Measurements from ENCODE around the gene CAB39.

CAB39 gene

GRCh38 chr2:230757476-230757875 is 44.8 kb downstream of the CAB39 start:
- DNase-seq (ENCODE audit: low spot score) = no peak

DNA sequence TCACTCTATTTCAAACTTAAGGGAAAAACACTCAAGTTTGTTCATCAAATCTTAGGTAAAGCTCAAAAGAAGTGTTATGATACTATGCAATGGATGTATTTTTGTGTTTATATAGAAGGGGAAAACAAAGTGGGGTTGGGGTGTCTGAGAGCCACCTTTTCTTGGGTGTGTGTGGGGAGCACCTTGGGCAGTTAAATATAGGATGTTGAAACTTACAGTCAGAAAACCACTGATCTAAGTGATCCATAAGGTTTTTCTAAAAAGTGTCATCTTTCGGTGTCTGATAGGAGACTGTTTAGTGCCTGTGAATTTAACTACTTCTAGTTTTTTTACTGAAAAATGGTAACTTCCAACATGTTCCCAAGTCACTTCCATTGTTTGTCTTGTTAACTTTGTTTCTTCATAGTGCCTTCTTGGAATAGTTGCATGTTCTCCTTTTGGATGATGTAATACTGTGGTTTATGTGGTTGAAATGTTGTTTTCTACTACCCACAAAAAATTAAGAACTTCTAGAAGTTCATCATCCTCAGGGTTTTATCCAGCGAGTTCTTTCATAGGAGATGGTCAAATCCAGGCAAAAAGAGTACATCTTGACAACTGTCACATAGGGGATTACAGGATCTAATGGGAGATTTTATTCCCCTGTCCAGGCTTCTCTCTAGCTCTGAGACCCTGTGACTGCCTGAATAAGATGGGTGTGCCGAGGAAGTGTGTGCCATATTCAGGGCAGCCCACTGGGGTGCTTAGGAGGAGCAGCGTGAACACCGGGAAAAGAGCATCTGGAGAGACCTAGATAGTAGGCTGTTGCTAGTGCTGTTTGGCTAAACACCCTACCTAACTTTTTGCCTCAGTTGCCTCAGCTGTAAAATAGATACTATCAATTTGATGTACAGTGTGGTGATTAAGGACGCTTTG is 46.2 kb downstream of the CAB39 start:
- DNase-seq (ENCODE audit: low spot score) = no peak

DNA sequence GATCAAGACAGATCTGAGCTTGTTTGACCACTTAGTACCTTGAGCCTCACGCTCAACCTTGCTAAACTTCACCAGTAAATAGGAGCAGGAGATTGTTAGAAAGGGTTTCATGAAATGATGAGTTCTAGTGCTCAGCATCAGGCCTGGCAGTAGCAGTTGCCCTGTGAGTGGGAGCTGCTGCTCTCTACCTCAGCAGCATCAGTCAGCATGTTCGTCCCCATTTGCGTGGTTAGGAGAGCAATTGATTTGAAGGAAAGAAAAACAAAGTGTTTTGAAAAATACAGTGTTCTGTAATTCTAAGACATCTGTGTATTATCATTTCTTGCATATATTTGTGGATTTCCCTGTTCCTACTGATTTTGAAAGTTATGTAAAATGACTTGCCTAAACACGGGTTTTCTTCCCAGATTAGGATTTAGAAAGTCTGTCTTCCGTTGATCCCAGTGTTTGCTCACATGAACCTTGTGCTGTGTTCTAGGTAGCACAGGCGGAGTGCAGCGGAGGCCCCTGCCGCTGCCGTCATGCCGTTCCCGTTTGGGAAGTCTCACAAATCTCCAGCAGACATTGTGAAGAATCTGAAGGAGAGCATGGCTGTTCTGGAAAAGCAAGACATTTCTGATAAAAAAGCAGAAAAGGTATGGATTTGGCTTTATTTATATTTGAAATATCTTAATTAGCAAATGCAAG is 47.0 kb downstream of the CAB39 start:
- DNase-seq (ENCODE audit: low spot score) = no peak

GRCh38 chr2:230761704-230762103 is 49.1 kb downstream of the CAB39 start:
- DNase-seq (ENCODE audit: low spot score) = no peak

- no peak for DNase-seq (ENCODE audit: low spot score)
Measured at GRCh38 chr2:230762317-230762896, 49.8 kb downstream of the CAB39 start.

DNA sequence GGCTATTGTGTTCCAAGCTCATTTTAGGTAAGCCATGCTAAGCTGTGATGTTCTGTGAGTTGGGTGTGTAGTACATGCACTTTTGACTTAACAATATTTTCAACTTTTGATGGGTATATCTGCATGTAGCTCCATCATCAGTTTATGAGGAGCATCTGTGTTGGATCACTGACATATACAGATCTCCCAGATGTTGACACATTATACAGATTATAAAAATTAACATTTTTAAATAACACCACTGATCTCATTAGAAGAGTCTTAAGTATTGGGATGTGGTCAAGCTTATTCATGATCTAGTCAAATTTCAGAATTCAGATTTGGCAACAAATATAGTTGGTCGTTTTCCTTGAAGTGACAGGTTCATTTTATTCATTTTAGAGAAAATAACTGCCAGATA is 51.7 kb downstream of the CAB39 start:
- DNase-seq (ENCODE audit: low spot score) = no peak

GRCh38 chr2:230765611-230766300 is 53.1 kb downstream of the CAB39 start:
- no peak for DNase-seq (ENCODE audit: low spot score)

DNA sequence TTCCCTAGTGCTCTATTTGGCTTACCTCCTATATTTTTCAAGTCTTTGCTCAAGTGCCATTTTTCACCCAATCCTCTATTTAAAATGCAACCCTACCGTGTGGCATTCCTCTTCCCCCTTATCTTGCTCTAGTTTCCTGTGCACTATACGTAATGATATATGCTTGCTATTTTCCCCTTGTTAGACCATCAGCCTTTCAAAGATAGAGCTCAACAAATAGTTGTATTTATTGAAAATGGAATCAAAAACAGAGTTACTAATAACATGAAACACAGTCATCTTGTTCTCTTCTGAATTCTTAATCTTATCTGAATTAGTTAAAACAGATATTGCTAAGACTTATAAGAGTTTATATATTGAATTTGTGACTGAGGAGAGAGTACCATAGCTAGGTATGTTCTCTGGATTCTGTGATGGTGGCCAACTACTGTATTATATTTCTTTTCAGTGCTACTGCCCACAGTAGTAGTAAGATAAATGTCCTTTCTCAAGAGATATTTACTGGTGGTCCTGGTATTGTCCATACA is 55.3 kb downstream of the CAB39 start:
- DNase-seq (ENCODE audit: low spot score) = no peak

DNA sequence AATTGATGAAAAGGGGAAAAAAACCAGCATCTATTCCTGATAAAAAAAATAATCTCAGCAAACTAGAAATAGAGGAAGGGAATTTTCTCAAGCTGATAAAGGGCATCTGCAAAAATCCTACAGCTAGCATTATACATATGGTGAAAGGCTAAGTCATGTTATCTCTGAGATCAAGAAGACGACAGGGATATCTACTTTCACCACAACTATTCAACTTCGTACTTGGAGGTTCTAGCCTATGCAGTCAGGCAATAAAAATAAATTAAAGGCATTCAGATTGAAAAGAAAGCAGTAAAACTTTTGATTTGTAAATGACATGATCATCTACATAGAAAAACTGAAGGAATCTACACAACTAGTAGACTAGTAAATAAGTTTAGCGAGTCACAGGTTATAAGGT is 58.2 kb downstream of the CAB39 start:
- DNase-seq (ENCODE audit: low spot score) = no peak

DNA sequence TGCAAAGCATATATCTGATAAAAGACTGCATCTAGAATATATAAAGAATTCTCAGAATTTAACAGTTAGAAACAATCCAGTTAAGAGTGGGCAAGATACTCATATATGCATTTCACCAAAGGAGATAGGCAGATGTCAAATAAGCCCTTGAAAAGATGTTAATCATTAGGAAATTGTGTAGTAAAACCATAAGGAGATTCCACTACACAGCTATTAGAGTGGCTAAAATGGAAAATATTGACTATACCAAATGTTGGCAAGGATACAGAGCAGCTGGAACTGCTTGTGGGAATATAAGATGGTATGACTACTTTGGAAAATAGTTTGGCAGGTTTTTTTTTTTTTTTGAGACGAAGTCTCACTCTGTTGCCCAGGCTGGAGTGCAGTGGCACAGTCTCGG is 59.5 kb downstream of the CAB39 start:
- DNase-seq (ENCODE audit: low spot score) = no peak

- no peak for DNase-seq (ENCODE audit: low spot score)
Measured at GRCh38 chr2:230773039-230773773, 60.6 kb downstream of the CAB39 start.

DNA sequence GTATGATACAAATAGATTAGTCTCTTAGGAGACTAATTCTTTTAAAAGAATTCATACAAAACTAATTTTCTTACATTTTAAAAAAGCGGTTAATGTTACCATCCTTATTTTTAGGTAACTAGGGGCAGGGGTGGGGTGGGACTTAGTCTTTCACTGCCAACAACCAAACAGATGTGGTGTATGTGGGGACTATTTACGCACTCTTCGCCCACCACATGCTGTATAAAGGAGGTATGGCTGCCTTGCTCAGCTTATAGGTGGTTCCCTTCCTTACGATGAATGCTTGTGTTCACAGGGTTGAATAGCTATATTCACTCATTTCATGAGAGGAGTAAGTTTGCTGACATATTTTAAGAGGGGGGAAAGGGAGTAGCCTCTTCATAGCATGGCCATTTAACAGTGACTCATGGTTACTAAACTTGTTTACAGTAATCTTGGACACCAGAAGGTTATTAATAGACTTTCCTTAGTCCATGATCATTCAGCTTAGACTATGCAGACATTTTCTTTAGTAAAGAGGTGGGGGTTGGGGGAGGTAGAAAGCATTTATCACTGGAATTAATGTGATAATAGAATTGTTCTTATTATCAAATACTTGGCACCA is 61.8 kb downstream of the CAB39 start:
- no peak for DNase-seq (ENCODE audit: low spot score)

GRCh38 chr2:230775737-230776136 is 63.1 kb downstream of the CAB39 start:
- no peak for DNase-seq (ENCODE audit: low spot score)

DNA sequence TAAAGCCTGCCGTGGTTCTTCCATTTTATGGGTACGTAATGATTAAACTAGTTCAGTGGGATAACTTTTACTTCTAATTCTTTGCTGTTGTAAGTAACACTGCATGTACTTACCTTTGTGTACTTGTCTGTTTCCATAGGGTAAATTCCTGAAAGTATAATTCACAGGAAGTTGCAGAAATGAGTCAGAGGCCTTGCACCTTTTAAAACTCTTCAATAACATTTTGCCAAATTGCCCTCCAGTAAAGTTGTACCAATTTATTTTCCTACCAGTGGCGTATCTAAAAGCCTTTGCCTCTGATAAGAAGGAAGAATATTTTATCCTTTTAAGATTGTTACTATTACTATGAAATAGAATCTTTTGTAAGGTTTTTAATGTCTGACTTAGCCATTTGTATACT is 65.1 kb downstream of the CAB39 start:
- DNase-seq (ENCODE audit: low spot score) = no peak

- no peak for DNase-seq (ENCODE audit: low spot score)
Measured at GRCh38 chr2:230778350-230779063, 65.9 kb downstream of the CAB39 start.

DNA sequence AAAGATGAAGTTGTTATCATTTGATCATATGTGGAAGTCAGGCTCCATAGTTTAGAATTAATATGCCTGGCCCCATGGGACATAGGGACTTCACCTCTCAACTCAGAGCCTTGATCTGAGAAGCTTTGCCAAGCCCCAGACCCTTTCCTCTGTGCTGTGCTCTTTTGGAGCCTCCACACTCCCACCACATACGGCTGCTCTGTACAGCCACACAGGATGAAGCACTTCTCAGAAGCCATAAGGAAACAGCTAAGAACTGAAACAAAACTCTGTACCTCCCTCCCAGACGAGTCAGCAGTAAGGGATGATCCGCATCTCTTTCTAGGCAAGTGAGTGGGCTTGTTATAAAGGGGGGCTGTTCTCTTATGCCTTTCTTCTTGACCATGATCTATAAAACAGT is 66.5 kb downstream of the CAB39 start:
- DNase-seq (ENCODE audit: low spot score) = no peak

GRCh38 chr2:230779607-230780006 is 67.0 kb downstream of the CAB39 start:
- no peak for DNase-seq (ENCODE audit: low spot score)

DNA sequence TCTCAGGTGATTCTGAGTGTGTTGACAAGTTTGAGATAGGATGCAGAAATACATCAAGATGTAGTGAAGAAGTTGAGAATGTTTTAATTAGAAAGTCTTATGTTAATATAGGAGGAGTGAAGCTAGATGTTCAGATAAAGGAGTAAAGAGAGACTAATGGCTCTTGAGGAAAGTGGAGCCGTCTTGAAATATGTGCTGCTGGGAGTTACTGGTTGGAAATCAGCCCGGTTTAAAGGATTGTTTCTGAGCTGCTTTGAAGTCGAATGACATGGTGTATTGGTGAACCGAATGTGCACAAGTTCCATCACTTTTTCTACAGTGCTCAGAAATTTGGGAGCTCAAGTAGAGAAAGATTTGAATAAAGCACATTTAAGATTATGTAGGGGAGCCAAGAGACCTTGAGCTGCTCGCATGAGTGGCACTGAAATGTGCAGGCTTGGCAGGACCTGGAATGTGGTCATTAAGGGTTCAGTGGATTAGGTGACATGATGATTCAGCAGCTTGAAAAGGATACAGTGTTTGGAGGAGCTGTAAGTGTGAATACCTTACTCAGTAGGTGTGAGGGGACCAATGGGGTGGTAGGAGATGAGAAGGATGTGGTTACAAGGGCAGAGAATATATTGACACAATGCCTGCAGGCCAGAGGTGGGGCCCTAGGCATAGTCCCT is 68.6 kb downstream of the CAB39 start:
- no peak for DNase-seq (ENCODE audit: low spot score)

- DNase-seq (ENCODE audit: low spot score) = no peak
Measured at GRCh38 chr2:230783101-230783500, 70.5 kb downstream of the CAB39 start.

DNA sequence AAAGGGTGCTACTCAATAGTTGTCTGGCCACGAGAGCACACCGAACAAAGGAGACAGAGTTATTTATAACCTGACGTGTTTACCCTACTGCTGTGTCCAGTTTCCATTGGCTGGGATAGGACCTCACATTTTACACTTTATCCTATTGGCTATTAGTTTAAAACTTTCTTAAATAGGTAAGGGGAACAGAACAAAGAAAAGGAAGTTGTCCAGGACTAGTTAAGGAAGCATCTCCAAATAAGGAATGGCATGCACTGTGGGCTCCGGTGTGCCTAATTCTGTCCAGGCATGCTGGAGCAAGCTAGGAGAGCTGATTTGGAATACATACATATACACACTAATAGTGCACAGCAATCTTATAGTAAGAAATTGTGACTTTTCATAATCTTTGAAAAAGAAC is 72.2 kb downstream of the CAB39 start:
- no peak for DNase-seq (ENCODE audit: low spot score)

Measured in left forelimb (tissue), 1 donor.